SU-DHL-6 (cell line): ENCODE measurements around the gene SLC1A5.

Experiments
- CTCF ChIP-seq: fragments of 200-600 bp; sonication (generic); IDR thresholded peaks from one replicate; pipeline ENCODE4 v1.5.1; 2017; ENCODE audit warnings: antibody characterized with exemption, mild to moderate bottlenecking, low read length, moderate library complexity; ENCODE audit not compliant: insufficient read depth, poor library complexity, severe bottlenecking
- EZH2phosphoT487 ChIP-seq: fragments of 200-600 bp; sonication (generic), shearing (Covaris generic); conservative IDR thresholded peaks from 2 replicates; pipeline ENCODE4 v1.6.1; 2018; ENCODE audit warnings: mild to moderate bottlenecking, antibody characterized with exemption, low read length, moderate library complexity, mixed read lengths

DNA sequence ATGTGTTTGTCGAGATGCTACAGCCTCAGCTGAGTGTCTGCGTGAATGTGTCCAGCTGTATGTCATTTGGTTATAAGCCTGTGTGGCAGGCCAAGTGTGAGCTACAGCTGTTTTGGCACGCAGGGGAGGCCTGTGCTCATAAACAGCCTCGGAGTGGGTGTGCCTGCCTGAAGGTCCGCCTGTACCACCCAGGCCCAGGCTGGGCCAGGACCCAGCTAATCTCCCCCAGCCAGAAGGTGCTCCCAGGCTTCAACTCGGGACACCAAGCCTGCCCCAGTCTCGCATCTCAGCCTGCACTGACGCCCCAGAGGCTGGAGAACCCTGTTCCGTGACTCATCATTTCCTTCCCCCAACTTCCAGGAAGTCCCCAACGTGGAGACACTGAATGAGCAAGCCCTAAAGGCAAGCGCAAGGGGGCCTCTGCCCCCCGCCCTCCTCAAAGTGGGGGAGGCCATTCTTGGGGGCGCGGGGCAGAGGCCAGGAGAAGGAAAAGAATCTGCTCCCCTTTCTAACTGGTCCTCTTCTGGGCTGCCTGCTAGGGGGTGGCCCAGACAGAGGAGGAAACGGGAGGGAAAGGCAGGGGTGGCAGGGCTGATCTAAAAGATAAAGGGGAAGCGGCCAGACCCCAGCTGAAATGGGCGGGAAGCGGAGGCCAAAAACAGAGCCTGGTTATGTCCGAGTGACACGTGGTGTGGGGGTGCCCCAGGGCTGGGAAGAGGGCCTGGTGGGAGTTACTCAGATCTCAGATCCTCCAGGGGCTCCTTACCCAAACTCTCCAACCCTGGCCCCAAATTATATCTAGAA, 2.0 kb downstream of the SLC1A5 start:
- TF ChIP-seq EZH2phosphoT487 (no peak), CTCF (no peak)
